BJ (cell line): ENCODE measurements around the gene MORC3. TPM values are rescaled to one million over a fixed set of nuclear protein-coding genes. Genes with fewer than 3 reads are reported as not detected.
"Not testable (repeated sequence)": the region's sequence is repeated elsewhere in the genome, so short reads cannot be mapped to it uniquely, and the experiment has no call there.

Experiments used
- CTCF ChIA-PET: fragments of 350-600 bp; formaldehyde crosslinking; extraction: SDS; loops from one replicate; lab custom pipeline; 2021; ENCODE audit warnings: antibody characterized with exemption, inconsistent platforms; lab: Yijun Ruan, JAX
- POLR2A ChIA-PET: fragments of 300-600 bp; sonication (Branson Sonifier 250); formaldehyde crosslinking; extraction: SDS; loops from one replicate; lab custom pipeline; 2021; ENCODE audit warnings: antibody characterized with exemption; lab: Charles Lee
- DNase-seq: peaks from one replicate; pipeline ENCODE4 v3.0.0-alpha.2; 2011; ENCODE audit warnings: low read depth
- H3K27me3 ChIP-seq: 2 replicates; pipeline ENCODE4 v1.6.0; 2011; ENCODE audit warnings: low read length; ENCODE audit not compliant: control insufficient read depth, insufficient read depth
- H3K36me3 ChIP-seq: 2 replicates; pipeline ENCODE4 v1.5.1; 2011; ENCODE audit warnings: low read length; ENCODE audit not compliant: control insufficient read depth, insufficient read depth
- H3K4me3 ChIP-seq: 2 replicates; pipeline ENCODE4 v1.5.1; 2011; ENCODE audit warnings: low read depth, mild to moderate bottlenecking, control low read depth, low read length
- CTCF ChIP-seq: IDR thresholded peaks from 2 replicates; pipeline ENCODE4 v1.5.1; 2011; ENCODE audit warnings: low read depth, mild to moderate bottlenecking, control low read depth, inconsistent platforms, low read length, moderate library complexity; ENCODE audit not compliant: insufficient read depth
- polyA plus RNA-seq: library from polyadenylated mRNA; depleted of rRNA; stranded (reverse); fragments of >200 nt; gene quantifications from 2 replicates; pipeline ENCODE4 v1.2.3, GENCODE V29; 2011

MORC3 gene
- polyA plus RNA-seq, 1 experiment: 8.8 TPM

DNA sequence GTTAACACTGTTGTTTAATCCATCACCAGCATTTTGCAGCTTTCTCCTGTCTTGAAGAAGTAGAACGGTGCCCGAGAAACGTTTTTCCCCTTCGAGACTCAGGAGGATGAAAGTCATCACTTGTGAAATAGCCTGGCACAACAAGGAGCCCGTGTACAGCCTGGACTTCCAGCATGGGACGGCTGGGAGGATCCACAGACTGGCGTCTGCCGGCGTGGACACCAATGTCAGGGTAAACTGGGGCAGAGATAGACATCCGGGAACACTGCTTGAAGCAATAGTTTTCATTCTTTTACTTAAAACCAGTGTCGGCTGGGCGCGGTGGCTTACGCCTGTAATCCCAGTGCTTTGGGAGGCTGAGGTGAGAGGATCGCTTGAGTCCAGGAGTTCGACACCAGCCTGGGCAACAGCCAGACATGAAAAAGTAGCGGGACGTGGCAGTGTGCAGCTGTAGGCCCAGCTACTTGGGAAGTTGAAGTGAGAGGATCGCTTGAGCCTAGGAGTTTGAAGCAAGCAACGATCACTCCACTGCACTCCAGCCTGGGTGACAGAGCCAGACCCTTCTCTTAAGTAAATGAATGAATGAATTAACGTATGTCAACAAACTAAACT lies 66.1 kb downstream of the MORC3 start:
- POLR2A ChIA-PET: no interaction called here
- Histone ChIP-seq H3K4me3 (peak overlapping the region; percentile 59), H3K36me3 (no peaks in the 10 kb centered on the region; the same call in 1 of the 2 replicates), H3K27me3 (no peaks in the 10 kb centered on the region)
- no peak for DNase-seq
- TF ChIP-seq CTCF: no peak
- CTCF ChIA-PET: interaction anchor here (0.8 kb wide), 1 partner anchor 10 kb away, joined by 3 read pairs; no protein-coding TSS in a partner anchor

DNA sequence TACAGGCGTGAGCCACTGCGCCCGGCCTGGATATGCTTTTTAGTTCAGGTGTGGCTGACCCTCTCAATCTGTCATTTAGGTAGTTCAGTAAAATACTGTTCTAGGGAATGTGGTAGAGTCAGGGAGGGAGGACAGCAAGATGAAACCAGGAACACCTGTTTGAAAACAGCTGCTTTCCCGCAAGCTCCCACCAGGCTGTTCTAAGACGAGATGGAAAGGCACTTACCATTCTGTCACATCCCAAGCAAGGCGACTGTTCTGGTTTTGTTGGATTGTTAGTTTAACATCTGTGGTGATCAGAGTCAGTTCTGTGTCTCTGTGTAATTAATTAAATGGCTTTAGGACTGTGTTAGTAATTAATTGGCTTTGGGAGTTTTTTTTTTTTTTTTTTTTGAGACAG lies 68.1 kb downstream of the MORC3 start:
- ChIA-PET CTCF (no interaction called here), POLR2A (no interaction called here)
- no peaks in the 10 kb centered on the region; the same call in 1 of the 2 replicates for H3K36me3 ChIP-seq
- no peak for TF ChIP-seq CTCF
- H3K27me3 ChIP-seq: no peaks in the 10 kb centered on the region
- DNase-seq: no peak
- no peak overlapping the region for H3K4me3 ChIP-seq

GRCh38 chr21:36388835-36389234 lies 68.8 kb downstream of the MORC3 start:
- no peak for DNase-seq

DNA sequence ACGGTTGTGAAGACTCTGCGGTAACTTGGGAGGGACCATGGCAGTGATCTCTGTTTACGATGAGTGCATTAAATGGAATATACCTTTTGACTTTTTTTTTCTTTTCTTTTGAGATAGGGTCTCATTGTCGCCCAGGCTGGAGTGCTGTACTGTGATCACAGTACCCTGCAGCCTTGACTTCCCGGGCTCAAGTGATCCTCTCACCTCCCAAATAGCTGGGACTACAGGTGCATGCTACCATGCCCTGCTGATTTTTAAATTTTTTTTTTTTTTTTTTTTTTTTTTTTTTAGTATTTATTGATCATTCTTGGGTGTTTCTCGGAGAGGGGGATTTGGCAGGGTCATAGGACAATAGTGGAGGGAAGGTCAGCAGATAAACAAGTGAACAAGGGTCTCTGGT lies 71.7 kb downstream of the MORC3 start:
- H3K4me3 ChIP-seq, DNase-seq, H3K36me3 ChIP-seq, POLR2A ChIA-PET, H3K27me3 ChIP-seq: not testable (repeated sequence)
- CTCF ChIA-PET: interaction anchor here (0.9 kb wide), 1 partner anchor 30 kb away, joined by 4 read pairs; no protein-coding TSS in a partner anchor

More at GRCh38 chr21:36388835-36389234, 68.8 kb downstream of the MORC3 start:
- ChIA-PET POLR2A (no interaction called here), CTCF (interaction anchor here (1.3 kb wide), 1 partner anchor 9 kb away, joined by 3 read pairs; no protein-coding TSS in a partner anchor)
- Histone ChIP-seq H3K27me3 (no peaks in the 10 kb centered on the region), H3K4me3 (no peak overlapping the region), H3K36me3 (no peaks in the 10 kb centered on the region; the same call in 1 of the 2 replicates)
- TF ChIP-seq CTCF: 0 out of 2 replicates have a peak, but pooled peaks have one; percentile 2

DNA sequence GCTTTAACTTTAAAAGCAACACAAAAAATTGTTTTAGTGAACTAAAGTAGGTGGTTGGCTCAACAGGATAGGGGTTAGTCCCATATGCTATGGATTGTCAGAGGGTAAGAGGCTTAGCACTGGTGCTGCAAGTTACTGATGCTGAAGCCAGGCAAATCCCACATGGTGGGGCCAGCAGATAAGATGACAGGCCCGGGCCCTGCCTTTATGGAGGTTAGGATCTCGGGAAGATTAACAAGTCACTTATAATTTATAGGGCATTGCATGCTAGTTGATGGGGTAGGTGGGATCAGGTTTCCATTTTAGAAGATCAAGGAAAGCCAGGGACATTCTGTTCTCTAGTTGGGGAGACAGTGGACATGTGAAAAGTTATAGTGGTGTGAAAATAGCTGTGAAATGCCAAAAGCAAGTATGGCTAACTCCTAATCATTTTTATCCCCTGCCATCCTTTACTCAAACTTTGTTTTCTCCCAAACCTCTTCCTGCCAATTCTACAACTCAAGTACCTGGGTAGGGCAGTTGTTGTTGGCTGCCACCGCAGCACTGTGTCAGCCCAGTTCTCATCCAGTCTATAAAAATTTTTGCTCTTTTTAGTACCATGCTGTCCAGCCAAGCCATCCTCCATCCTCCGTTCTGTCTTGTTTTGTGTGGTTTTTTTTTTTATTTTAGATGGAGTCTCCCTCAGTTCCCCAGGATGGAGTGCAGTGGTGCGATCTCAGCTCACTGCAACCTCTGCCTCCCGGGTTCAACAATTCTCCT lies 75.5 kb downstream of the MORC3 start:
- no peak for DNase-seq
- ChIA-PET CTCF (no interaction called here), POLR2A (no interaction called here)
- no peaks in the 10 kb centered on the region; the same call in 1 of the 2 replicates for H3K36me3 ChIP-seq
- H3K27me3 ChIP-seq: no peaks in the 10 kb centered on the region
- H3K4me3 ChIP-seq: no peak overlapping the region
- TF ChIP-seq CTCF: no peak
